WERI-Rb-1 (cell line): ENCODE data around the gene NFATC1.

ENCODE experiments used
- DNase-seq: peaks from one replicate; pipeline ENCODE4 v3.0.0-alpha.2; 2020
- H3K27ac ChIP-seq: fragments of 250-450 bp; sonication (Bioruptor Pico); 2 replicates; pipeline ENCODE4 v1.5.1; 2020; ENCODE audit warnings: mild to moderate bottlenecking, moderate library complexity
- H3K27me3 ChIP-seq: fragments of 250-450 bp; sonication (Bioruptor Pico); 2 replicates; pipeline ENCODE4 v1.5.1; 2021; ENCODE audit warnings: mild to moderate bottlenecking, low read depth, moderate library complexity; ENCODE audit not compliant: insufficient read depth, severe bottlenecking
- H3K36me3 ChIP-seq: fragments of 250-450 bp; sonication (Bioruptor Pico); 2 replicates; pipeline ENCODE4 v1.5.1; 2020; ENCODE audit warnings: mild to moderate bottlenecking, moderate library complexity
- H3K4me3 ChIP-seq: 2 replicates; pipeline ENCODE4 v1.5.1; 2011; ENCODE audit warnings: low read depth, mild to moderate bottlenecking, control low read depth, low read length
- H3K9me3 ChIP-seq: fragments of 250-450 bp; sonication (Bioruptor Pico); 2 replicates; pipeline ENCODE4 v1.5.1; 2021; ENCODE audit warnings: mild to moderate bottlenecking, moderate library complexity; ENCODE audit not compliant: severe bottlenecking
- TF ChIP-seq, protein P1 (sequence below): IDR thresholded peaks from 2 replicates; pipeline ENCODE4 v1.5.1; 2011; ENCODE audit warnings: low read depth, mild to moderate bottlenecking, control low read depth, inconsistent platforms, low read length

The NFATC1 gene

DNA sequence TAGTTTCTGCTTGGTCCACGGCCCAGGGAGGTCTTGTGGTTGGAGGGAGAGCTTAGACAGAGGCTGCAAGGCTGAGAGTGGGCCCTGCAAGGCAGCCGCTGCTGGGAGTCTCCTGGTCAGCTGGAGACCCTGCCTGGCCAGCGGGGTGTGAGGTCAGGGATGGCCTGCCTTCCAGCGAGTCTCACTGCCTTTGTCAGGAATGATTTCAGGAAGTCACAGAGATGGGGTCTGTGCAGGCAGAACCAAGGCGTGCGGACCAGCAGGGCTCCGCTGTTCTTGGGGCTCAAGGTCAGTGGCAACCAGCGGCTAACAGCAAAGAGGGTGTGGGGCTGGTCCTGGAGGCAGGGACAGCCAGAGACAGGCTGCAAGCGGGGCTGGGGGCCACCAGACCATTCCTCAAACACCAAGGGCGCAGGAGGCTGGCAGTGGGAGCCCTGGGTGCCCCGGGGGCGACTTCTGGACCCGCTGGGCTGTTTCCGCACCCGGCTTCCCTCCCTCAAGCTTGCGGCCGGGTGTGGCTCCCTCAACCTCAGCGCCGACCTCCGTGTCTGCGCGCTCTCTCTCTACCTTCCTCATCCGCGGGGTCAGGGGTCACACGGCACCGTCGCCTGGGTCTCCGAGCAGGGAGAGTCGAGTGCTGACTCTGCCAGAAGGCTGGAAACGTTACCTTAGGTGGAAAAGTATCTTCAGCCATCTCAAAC is 159.4 kb downstream of the NFATC1 start:
- TF ChIP-seq, protein P1, sequence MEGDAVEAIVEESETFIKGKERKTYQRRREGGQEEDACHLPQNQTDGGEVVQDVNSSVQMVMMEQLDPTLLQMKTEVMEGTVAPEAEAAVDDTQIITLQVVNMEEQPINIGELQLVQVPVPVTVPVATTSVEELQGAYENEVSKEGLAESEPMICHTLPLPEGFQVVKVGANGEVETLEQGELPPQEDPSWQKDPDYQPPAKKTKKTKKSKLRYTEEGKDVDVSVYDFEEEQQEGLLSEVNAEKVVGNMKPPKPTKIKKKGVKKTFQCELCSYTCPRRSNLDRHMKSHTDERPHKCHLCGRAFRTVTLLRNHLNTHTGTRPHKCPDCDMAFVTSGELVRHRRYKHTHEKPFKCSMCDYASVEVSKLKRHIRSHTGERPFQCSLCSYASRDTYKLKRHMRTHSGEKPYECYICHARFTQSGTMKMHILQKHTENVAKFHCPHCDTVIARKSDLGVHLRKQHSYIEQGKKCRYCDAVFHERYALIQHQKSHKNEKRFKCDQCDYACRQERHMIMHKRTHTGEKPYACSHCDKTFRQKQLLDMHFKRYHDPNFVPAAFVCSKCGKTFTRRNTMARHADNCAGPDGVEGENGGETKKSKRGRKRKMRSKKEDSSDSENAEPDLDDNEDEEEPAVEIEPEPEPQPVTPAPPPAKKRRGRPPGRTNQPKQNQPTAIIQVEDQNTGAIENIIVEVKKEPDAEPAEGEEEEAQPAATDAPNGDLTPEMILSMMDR = no peak
- H3K36me3 ChIP-seq = no peaks in the 10 kb centered on the region
- no peaks in the 10 kb centered on the region for H3K27me3 ChIP-seq
- no peaks in the 10 kb centered on the region for H3K9me3 ChIP-seq
- H3K27ac ChIP-seq = no peak overlapping the region
- no peak overlapping the region for H3K4me3 ChIP-seq
- DNase-seq = no peak

DNA sequence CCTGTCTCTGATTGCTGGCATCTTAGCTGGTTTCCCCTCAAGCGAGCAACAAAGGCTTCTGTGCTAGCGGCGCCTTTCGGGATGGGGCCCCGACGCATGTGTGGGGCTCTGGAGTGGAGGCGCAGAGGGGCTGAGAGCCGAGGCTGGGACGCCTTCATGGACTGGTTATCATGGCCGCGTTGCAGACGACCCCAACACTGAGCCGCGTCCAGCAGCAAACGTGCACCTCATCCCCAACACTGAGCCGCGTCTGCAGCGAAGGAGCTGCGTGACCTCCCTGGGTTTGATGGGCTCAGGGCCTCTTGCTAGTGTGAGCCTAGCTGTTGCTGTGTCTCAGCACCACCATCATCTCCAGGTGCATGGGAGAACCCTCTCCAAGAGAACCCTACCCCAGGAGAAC is 160.2 kb downstream of the NFATC1 start:
- no peaks in the 10 kb centered on the region for H3K27me3 ChIP-seq
- TF ChIP-seq, protein P1 = no peak
- H3K4me3 ChIP-seq = no peak overlapping the region
- no peak for DNase-seq
- peaks cover 2% of the 10 kb centered on the region for H3K9me3 ChIP-seq
- no peak overlapping the region for H3K27ac ChIP-seq
- no peaks in the 10 kb centered on the region for H3K36me3 ChIP-seq

DNA sequence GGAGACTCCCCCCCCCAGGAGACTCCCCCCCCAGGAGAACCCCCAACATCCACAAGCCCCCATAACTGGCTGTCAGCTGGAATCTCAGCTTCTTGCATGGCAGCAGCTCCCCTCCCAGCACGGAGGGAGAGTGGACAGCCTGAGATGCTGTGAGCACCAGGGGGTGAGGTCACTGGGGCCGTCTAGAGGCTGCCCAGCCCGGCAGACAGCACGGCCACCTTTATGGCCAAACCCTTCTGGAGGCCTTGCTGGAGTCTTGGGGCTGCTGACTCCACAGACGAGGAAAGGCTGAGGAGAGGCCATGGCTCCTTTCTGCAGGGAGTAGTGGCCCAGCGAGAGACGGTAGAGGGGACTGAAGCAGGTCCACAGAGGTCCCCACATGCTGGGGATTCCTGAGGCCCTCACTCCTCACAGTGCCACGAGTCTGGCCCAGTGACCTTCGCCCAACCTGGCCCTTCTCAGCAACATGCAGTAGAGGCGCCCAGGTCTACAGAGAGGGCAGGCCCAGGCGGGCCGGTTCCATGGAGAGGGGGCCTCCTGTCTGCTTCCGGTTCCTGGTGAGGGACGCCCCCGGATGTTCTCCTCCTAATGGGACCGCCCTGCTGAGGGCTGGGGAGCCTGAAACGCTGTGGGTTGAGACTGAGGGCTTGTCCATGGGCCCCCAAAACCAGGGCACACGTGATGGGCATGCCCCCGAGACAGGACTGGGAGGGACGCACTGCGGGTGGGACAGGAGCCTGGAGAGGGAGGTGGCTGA is 161.3 kb downstream of the NFATC1 start:
- H3K27ac ChIP-seq = no peak overlapping the region
- H3K4me3 ChIP-seq = no peak overlapping the region
- H3K9me3 ChIP-seq = peaks cover 2% of the 10 kb centered on the region
- no peaks in the 10 kb centered on the region for H3K27me3 ChIP-seq
- DNase-seq = no peak
- TF ChIP-seq, protein P1 = no peak
- H3K36me3 ChIP-seq = no peaks in the 10 kb centered on the region

DNA sequence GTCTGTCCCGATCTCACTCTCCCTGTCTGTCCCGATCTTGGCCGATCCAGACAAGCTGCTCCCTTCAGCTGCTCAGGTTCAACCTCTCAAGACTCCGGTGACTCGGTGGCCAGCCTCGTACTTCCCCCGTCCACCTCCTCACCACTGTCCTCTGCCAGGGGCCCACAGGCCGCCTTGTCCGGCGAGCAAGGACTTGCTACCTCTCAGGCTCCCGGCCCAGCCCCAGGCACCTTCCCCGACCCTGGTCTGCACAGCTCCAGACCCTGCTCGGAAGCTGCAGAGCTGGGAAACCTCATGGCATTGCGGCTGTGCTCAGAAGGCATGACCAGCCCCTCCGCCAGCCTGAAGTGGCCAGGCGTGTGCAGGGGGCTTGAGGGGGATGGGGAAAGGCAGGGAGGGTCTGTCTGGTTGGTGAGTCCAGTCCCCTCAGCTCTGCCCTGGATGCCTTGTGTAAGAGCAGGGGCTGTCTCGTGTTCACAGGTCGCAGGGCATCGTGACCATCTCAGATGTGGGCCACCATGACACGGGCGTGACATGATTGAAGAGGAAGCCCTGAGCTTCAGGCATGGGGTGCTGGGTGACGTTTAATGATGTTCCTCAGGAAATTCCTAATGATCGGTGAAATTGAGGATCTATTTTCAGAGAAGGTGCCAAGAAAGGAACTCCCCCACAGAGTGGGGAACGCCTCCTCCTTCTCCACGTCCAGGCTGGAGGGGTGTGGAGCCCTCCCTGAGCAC is 162.6 kb downstream of the NFATC1 start:
- DNase-seq = no peak
- no peaks in the 10 kb centered on the region for H3K36me3 ChIP-seq
- H3K27me3 ChIP-seq = no peaks in the 10 kb centered on the region
- no peak overlapping the region for H3K4me3 ChIP-seq
- TF ChIP-seq, protein P1 = no peak
- peaks cover 2% of the 10 kb centered on the region for H3K9me3 ChIP-seq
- H3K27ac ChIP-seq = no peak overlapping the region

DNA sequence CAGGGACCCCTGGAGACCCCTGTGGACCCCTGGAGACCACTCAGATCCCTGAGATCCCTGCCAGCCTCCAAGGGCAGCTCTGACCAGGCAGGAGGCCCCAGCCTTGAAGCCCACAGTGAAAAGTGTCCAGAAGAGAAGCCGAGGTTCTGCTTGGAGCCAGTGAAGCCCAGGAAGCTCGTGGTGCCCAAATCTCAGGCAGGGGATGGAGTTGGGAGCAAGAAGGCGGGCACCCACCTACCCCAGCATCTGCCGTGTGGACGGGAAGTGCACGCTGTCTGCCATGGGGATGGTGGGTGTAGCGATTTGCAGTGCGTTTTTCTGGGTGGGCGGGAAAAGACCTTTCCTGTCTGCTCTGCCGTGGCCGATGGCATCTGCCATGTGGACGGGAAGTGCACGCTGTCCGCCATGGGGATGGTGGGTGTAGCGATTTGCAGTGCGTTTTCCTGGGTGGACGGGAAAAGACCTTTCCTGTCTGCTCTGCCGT is 163.2 kb downstream of the NFATC1 start:
- DNase-seq = no peak
- H3K4me3 ChIP-seq = no peak overlapping the region
- TF ChIP-seq, protein P1 = no peak

More for the DNA sequence above, 163.2 kb downstream of the NFATC1 start:
- Histone ChIP-seq H3K27ac (no peak overlapping the region), H3K27me3 (no peaks in the 10 kb centered on the region), H3K9me3 (peaks cover 2% of the 10 kb centered on the region), H3K36me3 (no peaks in the 10 kb centered on the region)
